ENCODE measurements around the gene GADD45A. TPM values are rescaled to one million over a fixed set of nuclear protein-coding genes. Genes with fewer than 3 reads are reported as not detected.

The GADD45A gene
- total and polyA plus RNA-seq, 9 of the 15 experiments (the other 6 are each of a cell fraction or from before 2014, with no cell fraction given) = 21.3 to 156 (median 62.1) TPM

- TF ChIP-seq, protein P1, sequence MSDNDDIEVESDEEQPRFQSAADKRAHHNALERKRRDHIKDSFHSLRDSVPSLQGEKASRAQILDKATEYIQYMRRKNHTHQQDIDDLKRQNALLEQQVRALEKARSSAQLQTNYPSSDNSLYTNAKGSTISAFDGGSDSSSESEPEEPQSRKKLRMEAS (CRISPR knock-in tag; IDR thresholded peaks at IDR 0.05) = peak; percentile 10; the same call in 1 of the 2 replicates
- TF ChIP-seq MTA1 (IDR thresholded peaks at IDR 0.05; ENCODE audit: borderline replicate concordance) (peak; percentile 79; the same call in 1 of the 2 replicates), TAF9B (IDR thresholded peaks at IDR 0.05; ENCODE audit: partially characterized antibody) (peak; percentile 79), MECOM (CRISPR knock-in tag; IDR thresholded peaks at IDR 0.05) (no peak), MAFK (IDR thresholded peaks at IDR 0.05; ENCODE audit: low read length) (0 out of 2 replicates have a peak, but pooled peaks have one; percentile 15), JUNB (CRISPR knock-in tag; conservative IDR thresholded peaks at IDR 0.05) (peak; percentile 75), TBL1XR1 (IDR thresholded peaks at IDR 0.05; ENCODE audit: low read length in 2 of 2) (peak in 1 of 2 experiments; percentile 23; a peak in 1 of 4 replicates), SMAD2 (IDR thresholded peaks at IDR 0.05; ENCODE audit: low read depth, low read length) (no peak), ZNF174 (CRISPR knock-in tag; IDR thresholded peaks at IDR 0.05) (no peak), SMARCC2 (IDR thresholded peaks at IDR 0.05; ENCODE audit: low read depth) (0 out of 2 replicates have a peak, but pooled peaks have one; percentile 75), NR2C1 (IDR thresholded peaks at IDR 0.05) (peak; percentile 79), NR2C1 (tag; IDR thresholded peaks at IDR 0.05) (peak; percentile 90), CEBPB (tag; IDR thresholded peaks at IDR 0.05) (peak; percentile 65), BMI1 (IDR thresholded peaks at IDR 0.05; ENCODE audit: low read length) (no peak), POLR3A (IDR thresholded peaks at IDR 0.05; ENCODE audit: borderline replicate concordance, extremely low read depth, insufficient read depth, insufficient read length) (no peak), ETV5 (CRISPR knock-in tag; IDR thresholded peaks at IDR 0.05; ENCODE audit: low read depth) (no peak)
- TF ChIP-seq, protein P2, sequence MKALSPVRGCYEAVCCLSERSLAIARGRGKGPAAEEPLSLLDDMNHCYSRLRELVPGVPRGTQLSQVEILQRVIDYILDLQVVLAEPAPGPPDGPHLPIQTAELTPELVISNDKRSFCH (CRISPR knock-in tag; IDR thresholded peaks at IDR 0.05) = no peak
- TF ChIP-seq, protein P2 (tag; IDR thresholded peaks at IDR 0.05) = peak; percentile 98
- TF ChIP-seq, protein P3, sequence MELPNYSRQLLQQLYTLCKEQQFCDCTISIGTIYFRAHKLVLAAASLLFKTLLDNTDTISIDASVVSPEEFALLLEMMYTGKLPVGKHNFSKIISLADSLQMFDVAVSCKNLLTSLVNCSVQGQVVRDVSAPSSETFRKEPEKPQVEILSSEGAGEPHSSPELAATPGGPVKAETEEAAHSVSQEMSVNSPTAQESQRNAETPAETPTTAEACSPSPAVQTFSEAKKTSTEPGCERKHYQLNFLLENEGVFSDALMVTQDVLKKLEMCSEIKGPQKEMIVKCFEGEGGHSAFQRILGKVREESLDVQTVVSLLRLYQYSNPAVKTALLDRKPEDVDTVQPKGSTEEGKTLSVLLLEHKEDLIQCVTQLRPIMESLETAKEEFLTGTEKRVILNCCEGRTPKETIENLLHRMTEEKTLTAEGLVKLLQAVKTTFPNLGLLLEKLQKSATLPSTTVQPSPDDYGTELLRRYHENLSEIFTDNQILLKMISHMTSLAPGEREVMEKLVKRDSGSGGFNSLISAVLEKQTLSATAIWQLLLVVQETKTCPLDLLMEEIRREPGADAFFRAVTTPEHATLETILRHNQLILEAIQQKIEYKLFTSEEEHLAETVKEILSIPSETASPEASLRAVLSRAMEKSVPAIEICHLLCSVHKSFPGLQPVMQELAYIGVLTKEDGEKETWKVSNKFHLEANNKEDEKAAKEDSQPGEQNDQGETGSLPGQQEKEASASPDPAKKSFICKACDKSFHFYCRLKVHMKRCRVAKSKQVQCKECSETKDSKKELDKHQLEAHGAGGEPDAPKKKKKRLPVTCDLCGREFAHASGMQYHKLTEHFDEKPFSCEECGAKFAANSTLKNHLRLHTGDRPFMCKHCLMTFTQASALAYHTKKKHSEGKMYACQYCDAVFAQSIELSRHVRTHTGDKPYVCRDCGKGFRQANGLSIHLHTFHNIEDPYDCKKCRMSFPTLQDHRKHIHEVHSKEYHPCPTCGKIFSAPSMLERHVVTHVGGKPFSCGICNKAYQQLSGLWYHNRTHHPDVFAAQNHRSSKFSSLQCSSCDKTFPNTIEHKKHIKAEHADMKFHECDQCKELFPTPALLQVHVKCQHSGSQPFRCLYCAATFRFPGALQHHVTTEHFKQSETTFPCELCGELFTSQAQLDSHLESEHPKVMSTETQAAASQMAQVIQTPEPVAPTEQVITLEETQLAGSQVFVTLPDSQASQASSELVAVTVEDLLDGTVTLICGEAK (IDR thresholded peaks at IDR 0.05) = 0 out of 2 replicates have a peak, but pooled peaks have one; percentile 5
- TF ChIP-seq, protein P3 (CRISPR knock-in tag; IDR thresholded peaks at IDR 0.05) = no peak
Observed at GRCh38 chr1:67700692-67701410, 15.8 kb downstream of the GADD45A start (continued).
